Activated CD8-positive, alpha-beta memory T cell treated with anti-CD3 and anti-CD28 coated beads, Interleukin-2, amount 50 U/mL, for 48 hours (primary cell): ENCODE results near the gene ANKS1A.

Experiments
- DNase-seq: peaks from one replicate; pipeline ENCODE4 v3.0.0-alpha.2; 2020

ANKS1A gene

DNA sequence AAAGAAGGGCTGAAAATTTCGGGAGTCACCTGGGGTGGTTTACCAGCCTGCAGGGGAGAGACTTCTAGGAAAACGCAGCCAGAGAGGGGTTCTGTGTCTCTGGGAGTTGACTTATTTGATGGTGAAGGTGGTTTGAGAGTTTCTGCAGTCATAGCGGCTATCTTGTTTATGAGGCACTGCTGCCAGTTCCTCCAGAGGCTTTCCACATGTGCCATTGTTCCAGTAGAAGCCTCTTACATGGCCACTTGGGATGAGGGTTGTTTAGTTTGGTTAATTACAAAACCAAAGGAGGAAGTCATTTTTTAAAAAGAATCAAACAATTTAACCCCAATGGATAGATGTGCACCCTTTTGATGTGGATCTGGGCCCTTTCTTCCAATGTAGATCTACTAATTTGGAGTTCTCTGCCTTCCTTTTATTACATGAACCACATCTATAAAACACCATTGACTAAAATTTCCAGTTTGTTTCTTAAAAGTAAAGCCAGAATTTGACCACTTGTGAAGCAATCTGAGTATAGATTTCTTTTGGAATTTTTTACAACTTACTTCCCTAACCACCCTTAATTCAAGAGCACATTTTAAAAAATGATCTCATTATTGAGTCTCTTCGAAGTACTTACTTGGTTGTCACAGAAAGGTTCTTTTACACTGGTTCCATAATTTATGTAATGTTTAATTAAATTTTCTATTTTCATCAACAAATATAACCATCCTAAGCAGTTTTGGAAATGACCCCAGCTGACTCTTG is 154.5 kb downstream of the ANKS1A start:
- no peak for DNase-seq

DNA sequence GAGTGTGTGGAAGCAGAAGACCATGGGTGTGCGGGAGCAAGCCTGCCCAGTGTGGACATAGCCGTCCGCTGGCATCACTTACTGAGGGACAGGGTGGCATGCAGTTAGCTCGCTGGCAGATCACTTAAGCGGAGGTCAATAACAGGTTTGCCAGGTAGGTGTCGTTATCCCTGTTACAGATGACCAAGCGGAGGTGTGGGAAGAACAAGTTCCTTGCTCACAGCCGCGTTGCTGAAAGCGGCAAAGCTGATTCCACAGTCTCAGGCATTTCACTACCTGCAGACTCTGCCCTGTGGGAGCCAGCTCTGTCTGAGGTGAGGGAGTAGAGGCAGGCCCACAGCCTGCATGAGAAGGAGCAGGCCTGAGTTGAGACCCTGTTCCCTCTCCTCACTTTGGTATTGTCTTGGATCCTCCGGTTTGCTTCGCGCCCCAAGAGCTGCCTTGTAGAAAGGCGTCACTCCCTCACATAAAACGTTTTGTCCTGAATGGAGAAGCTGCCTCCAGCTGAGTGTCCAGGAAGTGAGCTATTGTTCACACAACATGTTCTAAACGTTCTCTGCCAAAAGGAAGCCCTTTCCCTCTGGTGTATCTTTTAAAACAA is 155.2 kb downstream of the ANKS1A start:
- no peak for DNase-seq

DNA sequence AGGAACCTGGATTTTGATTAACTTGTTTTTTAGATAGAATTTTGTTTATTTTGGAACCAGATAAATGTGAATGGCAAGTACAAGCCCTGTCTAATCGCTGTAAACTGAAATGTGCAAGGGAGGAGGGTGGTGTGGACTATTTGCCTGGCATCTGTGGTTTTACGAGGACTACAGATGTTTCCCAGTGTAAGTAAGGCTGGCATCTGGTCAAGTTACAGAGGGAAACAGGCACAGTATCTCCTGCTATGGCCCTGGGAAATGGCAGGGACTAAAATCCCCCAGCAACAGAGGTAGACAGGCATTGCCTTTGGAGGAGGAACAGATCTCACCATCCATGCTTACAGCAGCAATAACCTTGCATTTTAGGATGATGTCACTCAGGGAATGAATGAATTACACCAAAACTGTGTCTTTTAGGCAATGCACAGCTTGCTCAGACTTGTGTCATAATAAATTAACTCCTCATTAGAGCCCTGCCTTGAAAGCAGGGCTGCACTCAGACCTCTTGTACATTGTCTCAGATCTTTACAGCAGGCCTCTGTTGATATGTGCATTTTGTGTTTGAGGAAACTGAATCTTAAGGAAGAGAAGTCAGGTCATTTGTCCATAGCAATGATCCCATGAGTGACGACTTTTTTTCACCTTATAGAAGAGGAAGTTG is 155.8 kb downstream of the ANKS1A start:
- no peak for DNase-seq

DNA sequence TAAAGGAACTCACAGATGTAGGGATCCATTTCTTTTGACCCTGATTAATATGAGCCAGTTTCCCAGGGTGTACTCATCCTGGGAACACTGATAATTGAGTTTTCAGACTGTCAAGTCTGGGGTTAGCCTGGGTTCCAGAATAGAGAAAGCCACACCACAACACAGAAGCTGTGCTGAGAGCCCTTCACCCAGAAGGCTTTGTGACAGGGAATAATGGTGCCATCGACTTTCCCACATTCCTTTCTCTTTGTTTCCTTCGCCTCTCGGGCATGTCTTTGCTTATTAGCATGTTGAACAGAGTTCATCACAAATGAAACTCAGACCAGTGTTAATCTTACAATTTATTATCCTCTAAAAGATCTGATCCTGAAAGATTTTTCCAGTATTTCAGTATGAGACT is 157.0 kb downstream of the ANKS1A start:
- DNase-seq: no peak

DNA sequence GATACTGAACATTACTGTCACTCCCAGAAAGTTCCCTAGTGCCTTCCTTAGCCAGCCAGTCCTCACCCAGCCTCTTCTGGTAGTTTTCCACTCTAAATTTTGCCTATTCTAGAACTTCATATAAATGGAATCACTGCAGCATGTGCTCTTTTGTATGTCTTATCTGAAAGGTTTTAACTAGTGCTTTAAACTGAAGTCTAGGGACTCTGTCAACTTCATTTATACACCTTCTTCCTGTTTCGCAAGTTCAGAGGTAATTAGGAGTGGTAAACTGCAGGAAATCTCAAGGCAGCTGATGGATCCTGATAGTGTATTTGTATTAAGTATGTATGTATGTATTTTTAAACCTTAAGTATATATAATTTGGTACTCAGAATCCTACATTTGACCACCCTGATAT is 157.8 kb downstream of the ANKS1A start:
- no peak for DNase-seq

GRCh38 chr6:35047265-35048011 is 158.4 kb downstream of the ANKS1A start:
- DNase-seq: no peak

- DNase-seq: no peak
Measured at GRCh38 chr6:35048031-35048613, 159.1 kb downstream of the ANKS1A start.

- no peak for DNase-seq
Measured at GRCh38 chr6:35048631-35049083, 159.6 kb downstream of the ANKS1A start.

GRCh38 chr6:35049156-35049735 is 160.2 kb downstream of the ANKS1A start:
- DNase-seq: no peak

DNA sequence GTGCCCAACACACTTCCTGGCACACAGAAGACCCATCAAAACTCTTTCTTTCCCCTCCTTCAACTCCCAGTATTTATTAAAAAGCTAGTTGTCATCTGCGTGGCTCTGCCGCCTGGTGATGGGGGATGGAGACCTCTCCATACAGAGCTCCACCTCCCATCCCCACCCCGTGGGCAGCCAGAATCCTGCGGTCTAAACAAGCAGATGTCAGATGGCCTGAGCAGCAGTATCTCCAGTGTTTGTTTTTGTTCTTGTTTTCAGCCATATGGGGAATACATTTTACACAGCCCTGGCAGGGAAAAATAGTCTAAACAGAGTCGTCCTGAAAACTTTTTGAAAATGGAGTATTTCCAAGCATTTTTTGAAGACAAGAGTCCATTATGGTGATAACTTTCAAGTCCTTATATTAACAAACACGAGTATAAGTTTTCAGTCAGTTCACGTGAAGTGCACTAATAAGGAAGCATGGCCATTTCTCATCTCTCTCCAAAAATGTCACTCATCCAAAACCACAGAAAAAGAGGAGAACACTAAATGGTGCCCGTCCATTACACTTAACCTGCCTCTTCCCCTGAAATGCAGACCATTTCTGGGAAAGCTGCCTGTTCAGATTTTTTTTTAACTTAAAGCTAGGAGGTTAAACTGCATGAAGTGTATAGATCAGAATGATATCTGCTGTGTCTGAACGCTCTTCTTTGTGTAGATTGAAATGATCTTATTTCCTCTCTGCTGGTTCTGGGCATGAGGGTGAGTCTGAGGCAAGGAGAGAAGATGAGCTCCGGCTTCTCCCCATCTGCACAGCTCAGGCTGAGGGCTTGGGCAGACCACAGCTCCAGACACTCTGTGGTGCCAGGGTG is 161.1 kb downstream of the ANKS1A start:
- DNase-seq: no peak

DNA sequence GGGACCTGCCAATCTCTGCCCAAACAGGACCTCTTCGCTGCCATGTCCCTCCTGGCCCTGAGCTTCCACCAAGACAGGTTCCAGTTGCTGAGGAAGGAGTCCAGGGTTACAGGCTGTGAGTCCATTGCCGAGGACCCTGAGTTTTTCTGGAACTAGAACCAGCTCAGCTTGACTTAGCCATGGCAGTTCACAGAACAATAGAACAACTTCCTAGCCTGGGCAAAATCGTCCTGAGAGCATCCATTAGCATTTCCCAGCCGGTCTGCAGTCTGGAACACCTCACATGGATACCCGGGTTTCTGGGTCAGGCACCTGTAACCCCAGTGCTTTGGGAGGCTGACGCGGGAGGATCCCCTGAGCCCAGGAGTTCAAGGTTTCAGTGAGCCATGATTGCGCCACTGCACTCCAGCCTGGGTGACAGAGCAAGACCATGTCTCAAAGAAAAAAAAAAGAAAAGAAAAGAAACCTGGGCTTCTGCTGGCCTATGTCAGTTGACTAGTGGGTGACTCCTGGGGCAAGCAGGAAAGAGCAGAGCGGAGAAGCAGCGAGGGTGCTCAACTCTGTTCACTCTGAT is 161.8 kb downstream of the ANKS1A start:
- no peak for DNase-seq

DNA sequence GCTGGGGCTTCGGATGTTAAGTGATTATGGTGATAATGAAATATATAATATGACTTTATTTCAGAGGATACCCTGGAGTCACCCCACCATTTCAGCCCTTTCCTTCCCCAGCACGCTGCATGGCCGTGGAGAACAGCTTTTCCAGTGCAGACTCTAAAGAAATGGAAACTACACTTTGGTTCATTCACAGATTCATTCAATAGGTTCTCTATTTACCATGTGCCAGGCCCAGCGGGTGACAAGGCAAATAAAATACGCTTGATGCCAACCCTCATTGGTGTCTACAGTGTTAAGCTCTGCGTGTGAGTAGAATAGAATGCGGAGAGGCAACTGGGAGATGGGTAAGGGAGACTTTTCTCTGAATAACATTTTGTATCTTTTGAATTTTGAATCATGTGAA is 162.3 kb downstream of the ANKS1A start:
- no peak for DNase-seq

DNA sequence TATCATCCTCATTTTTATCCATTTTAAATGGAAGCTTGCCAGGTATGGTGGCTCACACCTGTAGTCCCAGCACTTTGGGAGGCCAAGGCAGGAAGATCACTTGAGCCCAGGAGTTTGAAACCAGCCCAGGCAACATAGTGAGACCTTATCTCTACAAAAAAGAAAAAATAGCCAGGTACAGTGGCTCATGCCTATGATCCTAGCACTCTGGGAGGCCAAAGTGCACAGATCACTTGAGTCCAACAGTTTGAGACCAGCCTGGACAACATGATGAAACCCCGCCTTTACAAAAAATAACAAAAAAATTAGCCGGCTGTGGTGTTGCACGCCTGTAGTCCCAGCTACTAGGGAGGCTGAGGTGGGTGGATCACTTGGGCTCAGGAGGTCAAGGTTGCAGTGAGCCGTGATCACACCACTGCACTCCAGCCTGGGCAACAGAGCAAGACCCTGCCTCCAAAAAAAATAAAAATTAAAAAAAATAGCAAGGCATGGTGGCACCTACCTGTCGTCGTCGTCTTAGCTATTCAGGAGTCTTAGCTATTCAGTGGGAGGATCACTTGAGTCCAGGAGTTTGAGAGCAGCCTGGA is 163.0 kb downstream of the ANKS1A start:
- DNase-seq: no peak

DNA sequence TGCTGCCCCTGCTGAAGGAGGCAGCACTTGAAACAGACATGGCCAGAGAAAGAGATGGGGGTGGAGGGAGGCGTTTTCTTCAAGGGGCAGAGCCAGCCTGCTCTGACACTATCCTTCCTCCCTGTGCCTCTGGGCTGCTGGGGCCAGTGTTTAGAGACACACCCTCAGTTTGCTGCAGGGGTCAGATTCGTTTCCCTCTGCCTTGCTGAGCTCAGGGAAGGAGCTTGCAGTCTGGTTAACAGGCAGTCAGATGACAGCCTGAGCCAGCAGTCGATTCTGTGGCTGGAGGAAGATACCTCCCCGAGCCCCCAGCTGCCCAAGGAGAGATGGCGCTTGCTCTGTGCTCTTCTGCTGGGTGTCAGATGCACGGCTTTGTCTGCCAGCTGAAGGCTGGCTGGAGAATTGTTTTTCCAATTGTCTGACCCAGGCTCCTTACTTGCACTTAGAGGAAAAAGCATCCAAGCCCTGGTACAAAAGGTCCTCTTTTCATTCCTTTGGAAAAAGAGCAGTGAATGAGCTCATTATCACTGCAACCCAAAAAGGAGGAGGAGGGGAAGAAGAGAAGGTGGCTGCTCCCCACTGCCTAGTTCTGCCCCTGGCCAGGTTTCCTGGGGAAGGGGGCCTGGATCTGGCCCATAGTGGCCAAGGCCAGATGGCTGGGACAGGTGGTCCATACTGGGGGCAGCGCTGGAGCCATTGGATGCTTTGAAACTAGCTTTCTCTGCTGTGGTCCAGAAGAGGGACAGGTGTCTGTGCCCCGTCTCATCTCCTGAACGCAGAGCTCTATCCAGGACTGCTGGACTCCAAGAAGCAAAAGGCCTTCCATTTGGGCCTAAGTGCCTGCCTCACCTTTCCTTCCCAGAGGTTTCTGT is 163.9 kb downstream of the ANKS1A start:
- no peak for DNase-seq

GRCh38 chr6:35053701-35054100 is 164.6 kb downstream of the ANKS1A start:
- no peak for DNase-seq

DNA sequence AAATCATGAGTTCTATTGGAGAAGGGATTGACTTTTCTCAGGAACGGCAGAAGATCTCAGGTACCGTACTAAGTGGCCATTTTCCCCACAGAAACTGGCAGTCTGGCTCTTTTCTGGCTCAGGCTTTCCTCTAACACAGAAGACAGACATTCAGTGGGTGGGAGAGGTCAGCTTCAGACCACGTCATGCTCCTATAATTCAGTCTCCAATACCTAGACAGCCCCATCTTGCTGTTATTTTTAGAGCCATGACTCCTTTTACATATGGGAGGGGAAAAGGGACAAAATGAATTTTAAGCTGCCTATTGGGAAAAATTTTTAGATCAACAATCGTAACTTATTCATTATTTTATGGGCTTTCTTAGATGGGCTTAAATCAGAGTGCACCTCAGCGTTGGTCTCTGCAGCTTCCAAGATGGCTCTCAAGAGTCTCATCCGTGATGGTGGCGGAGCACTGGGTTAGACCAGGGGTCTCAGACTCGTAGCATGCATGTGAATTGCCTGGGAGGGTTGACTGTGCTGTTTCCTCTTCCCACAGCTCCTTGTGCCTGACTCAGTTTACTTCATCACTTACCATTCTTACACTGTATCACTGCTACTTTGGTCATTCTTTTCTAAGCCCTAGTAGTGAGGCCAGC is 165.2 kb downstream of the ANKS1A start:
- no peak for DNase-seq

- no peak for DNase-seq
Measured at GRCh38 chr6:35054743-35055130, 165.7 kb downstream of the ANKS1A start.

GRCh38 chr6:35055891-35056290 is 166.8 kb downstream of the ANKS1A start:
- DNase-seq: no peak

DNA sequence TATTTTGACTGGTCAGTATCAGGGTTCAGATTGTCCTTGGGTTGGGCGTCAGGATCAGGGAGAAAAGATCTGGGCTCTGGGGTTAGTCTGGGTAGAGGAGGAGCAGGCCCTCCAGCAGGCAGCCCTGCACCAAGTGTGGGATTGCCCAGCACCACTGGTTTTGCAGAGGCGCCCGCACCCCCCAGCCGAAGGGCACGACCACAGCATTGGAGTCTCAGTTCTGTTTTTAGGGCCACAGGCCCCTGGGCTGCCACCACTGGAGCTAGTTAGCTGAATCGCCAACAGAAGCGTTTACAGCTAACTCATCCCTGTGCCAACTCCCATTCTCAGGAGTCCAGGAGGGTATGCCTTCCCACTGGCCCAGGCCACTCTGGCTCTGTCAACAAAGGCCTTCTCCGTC is 167.9 kb downstream of the ANKS1A start:
- DNase-seq: no peak
